H9 (cell line): ENCODE results near the gene PDCL3. TPM values are rescaled to one million over a fixed set of nuclear protein-coding genes. Genes with fewer than 3 reads are reported as not detected.
A peak's percentile ranks its signal among the peaks of the same experiment; 100 is the strongest.

Experiments used
- DNase-seq: peaks from one replicate; pipeline ENCODE4 v3.0.0-alpha.2; 2017
- H2AFZ ChIP-seq: one replicate; pipeline ENCODE4 v1.6.1; 2013; ENCODE audit warnings: mild to moderate bottlenecking, low read length, control low read depth, moderate library complexity
- H2AK5ac ChIP-seq: 2 replicates; pipeline ENCODE4 v1.6.1; 2013; ENCODE audit warnings: low read length, control low read depth, mixed read lengths; ENCODE audit not compliant: insufficient read length
- H2BK120ac ChIP-seq: one replicate; pipeline ENCODE4 v1.6.1; 2013; ENCODE audit warnings: low read depth, mild to moderate bottlenecking, low read length, control low read depth, inconsistent platforms; ENCODE audit not compliant: poor library complexity, severe bottlenecking
- H2BK12ac ChIP-seq: 2 replicates; pipeline ENCODE4 v1.6.1; 2013; ENCODE audit warnings: low read length, control low read depth, mixed read lengths, low read depth; ENCODE audit not compliant: insufficient read length
- H2BK15ac ChIP-seq: 2 replicates; pipeline ENCODE4 v1.6.1; 2013; ENCODE audit warnings: low read depth, low read length, control low read depth
- H2BK20ac ChIP-seq: one replicate; pipeline ENCODE4 v1.6.1; 2013; ENCODE audit warnings: low read depth, mild to moderate bottlenecking, low read length, control low read depth, inconsistent platforms; ENCODE audit not compliant: poor library complexity, severe bottlenecking
- H2BK5ac ChIP-seq: 2 replicates; pipeline ENCODE4 v1.6.1; 2013; ENCODE audit warnings: low read length, control low read depth, mixed read lengths; ENCODE audit not compliant: insufficient read length
- H3K14ac ChIP-seq: 2 replicates; pipeline ENCODE4 v1.6.1; 2013; ENCODE audit warnings: low read length, control low read depth; ENCODE audit not compliant: insufficient read depth
- H3K18ac ChIP-seq: 2 replicates; pipeline ENCODE4 v1.6.1; 2013; ENCODE audit warnings: low read depth, mild to moderate bottlenecking, mixed read lengths, low read length, control low read depth; ENCODE audit not compliant: insufficient read length
- H3K23ac ChIP-seq: 2 replicates; pipeline ENCODE4 v1.6.1; 2013; ENCODE audit warnings: low read length, control low read depth, mixed read lengths, low read depth; ENCODE audit not compliant: insufficient read length
- H3K23me2 ChIP-seq: 2 replicates; pipeline ENCODE4 v1.6.1; 2013; ENCODE audit warnings: low read depth, mild to moderate bottlenecking, mixed read lengths, low read length, control low read depth; ENCODE audit not compliant: insufficient read length, poor library complexity, severe bottlenecking
- H3K27ac ChIP-seq: 2 replicates; pipeline ENCODE4 v1.5.1; 2013; ENCODE audit warnings: low read length, control low read depth, mixed read lengths, low read depth; ENCODE audit not compliant: insufficient read length
- H3K27me3 ChIP-seq: 2 replicates; pipeline ENCODE4 v1.6.1; 2013; ENCODE audit warnings: low read length, control low read depth, inconsistent platforms; ENCODE audit not compliant: insufficient read depth
- H3K4ac ChIP-seq: 2 replicates; pipeline ENCODE4 v1.6.1; 2013; ENCODE audit warnings: low read depth, mild to moderate bottlenecking, control low read depth, inconsistent platforms, low read length, moderate library complexity
- H3K4me1 ChIP-seq: 2 replicates; pipeline ENCODE4 v1.6.1; 2013; ENCODE audit warnings: low read length, control low read depth, inconsistent platforms; ENCODE audit not compliant: insufficient read depth
- H3K4me2 ChIP-seq: 2 replicates; pipeline ENCODE4 v1.6.1; 2013; ENCODE audit warnings: low read length, control low read depth, mixed read lengths; ENCODE audit not compliant: insufficient read length, insufficient read depth
- H3K56ac ChIP-seq: 2 replicates; pipeline ENCODE4 v1.6.1; 2013; ENCODE audit warnings: low read depth, mild to moderate bottlenecking, mixed read lengths, low read length, control low read depth; ENCODE audit not compliant: insufficient read length
- H3K79me1 ChIP-seq: 2 replicates; pipeline ENCODE4 v1.6.1; 2013; ENCODE audit warnings: low read depth, mild to moderate bottlenecking, moderate library complexity, low read length, control low read depth, inconsistent platforms; ENCODE audit not compliant: insufficient read depth, poor library complexity, severe bottlenecking
- H3K79me2 ChIP-seq: 2 replicates; pipeline ENCODE4 v1.6.1; 2013; ENCODE audit warnings: low read length, control low read depth, inconsistent platforms; ENCODE audit not compliant: insufficient read depth
- H3K9ac ChIP-seq: 2 replicates; pipeline ENCODE4 v1.6.1; 2013; ENCODE audit warnings: low read length, control low read depth, mixed read lengths; ENCODE audit not compliant: insufficient read length; ENCODE audit errors: extremely low read depth
- H3K9me3 ChIP-seq: one replicate; pipeline ENCODE4 v1.6.1; 2013; ENCODE audit warnings: low read depth, low read length, inconsistent platforms; ENCODE audit not compliant: control insufficient read depth
- H3T11ph ChIP-seq: one replicate; pipeline ENCODE4 v1.6.1; 2013; ENCODE audit warnings: mild to moderate bottlenecking, low read length, control low read depth, inconsistent platforms
- H4K20me1 ChIP-seq: one replicate; pipeline ENCODE4 v1.6.1; 2013; ENCODE audit not compliant: control insufficient read depth, insufficient read length, insufficient read depth
- H4K5ac ChIP-seq: 2 replicates; pipeline ENCODE4 v1.6.1; 2013; ENCODE audit warnings: low read depth, mild to moderate bottlenecking, mixed read lengths, low read length, control low read depth; ENCODE audit not compliant: insufficient read length
- H4K8ac ChIP-seq: replicated peaks from 2 replicates; pipeline ENCODE4 v1.6.1; 2013; ENCODE audit warnings: low read length, control low read depth, mixed read lengths, low read depth; ENCODE audit not compliant: insufficient read length
- H4K91ac ChIP-seq: 2 replicates; pipeline ENCODE4 v1.6.1; 2013; ENCODE audit warnings: low read depth, mild to moderate bottlenecking, moderate library complexity, mixed read lengths, low read length, control low read depth; ENCODE audit not compliant: insufficient read length
- H3K27ac Mint-ChIP-seq, 3 experiments: 2 replicates in 2 of 3; 3 replicates in 1 of 3; pipeline ENCODE4 v1.8.0; 2020 to 2021; ENCODE audit warnings: mixed read lengths in 3 of 3, mild to moderate bottlenecking in 1 of 3, moderate library complexity in 1 of 3
- H3K27me3 Mint-ChIP-seq: 2 replicates; pipeline ENCODE4 v1.8.0; 2021; ENCODE audit warnings: low read depth, mild to moderate bottlenecking, moderate library complexity, mixed read lengths
- H3K36me3 Mint-ChIP-seq, 3 experiments: 2 replicates in 2 of 3; 3 replicates in 1 of 3; pipeline ENCODE4 v1.8.0; 2020 to 2021; ENCODE audit warnings: low read depth in 3 of 3, mixed read lengths in 3 of 3; ENCODE audit not compliant: insufficient read depth in 1 of 3
- H3K4me1 Mint-ChIP-seq, 2 experiments: 2 replicates each; pipeline ENCODE4 v1.8.0; 2020; ENCODE audit warnings: mixed read lengths in 2 of 2
- H3K4me3 Mint-ChIP-seq, 2 experiments: 2 replicates in 1 of 2; 3 replicates in 1 of 2; pipeline ENCODE4 v1.8.0; 2020 to 2021; ENCODE audit warnings: mild to moderate bottlenecking in 2 of 2, mixed read lengths in 2 of 2, moderate library complexity in 1 of 2
- H3K9me3 Mint-ChIP-seq, 2 experiments: 2 replicates in 1 of 2; 3 replicates in 1 of 2; pipeline ENCODE4 v1.8.0; 2020; ENCODE audit warnings: mild to moderate bottlenecking in 2 of 2, mixed read lengths in 2 of 2, moderate library complexity in 1 of 2
- CTCF ChIP-seq: fragments of 200-600 bp; sonication (generic); conservative IDR thresholded peaks from 3 replicates; pipeline ENCODE4 v1.8.0; 2021; ENCODE audit warnings: antibody characterized with exemption, mild to moderate bottlenecking
- WGBS: extraction: QIAGEN DNeasy Blood & Tissue Kit; methylation state at CpG from one replicate; pipeline ENCODE4 v1.1.7; 2013; ENCODE audit warnings: missing lambda C conversion rate, low lambda C conversion rate, mixed read lengths; ENCODE audit not compliant: insufficient read length; ENCODE audit errors: extremely low coverage; 5-methylcytosine and 5-hydroxymethylcytosine counted together
- total RNA-seq: library from RNA; stranded (reverse); gene quantifications from 2 replicates; pipeline ENCODE4 v1.2.1, GENCODE V29; 2021

PDCL3 gene
- total RNA-seq, 1 experiment from 2014 or later, result 39.4 TPM

GRCh38 chr2:100518801-100519200 lies 44.0 kb upstream of the PDCL3 start:
- Histone ChIP-seq H3K27me3 (no peaks in the 10 kb centered on the region), H2BK120ac (no peak overlapping the region), H3K79me1 (no peaks in the 10 kb centered on the region), H3T11ph (no peak overlapping the region), H3K56ac (no peak overlapping the region), H2BK5ac (no peak overlapping the region), H4K20me1 (no peaks in the 10 kb centered on the region), H4K5ac (no peak overlapping the region), H2AK5ac (no peak overlapping the region), H4K8ac (no peak overlapping the region), H3K23ac (no peak overlapping the region), H2AFZ (no peak overlapping the region), H4K91ac (no peak overlapping the region), H3K4me1 (no peaks in the 10 kb centered on the region), H2BK12ac (no peak overlapping the region), H3K14ac (no peak overlapping the region), H3K9ac (no peak overlapping the region), H2BK20ac (no peak overlapping the region), H2BK15ac (no peak overlapping the region), H3K23me2 (no peaks in the 10 kb centered on the region), H3K27ac (no peak overlapping the region), H3K18ac (no peak overlapping the region), H3K4ac (no peak overlapping the region), H3K4me2 (no peak overlapping the region), H3K79me2 (no peaks in the 10 kb centered on the region), H3K9me3 (no peaks in the 10 kb centered on the region)
- Mint-ChIP-seq H3K27ac (0 out of 7 replicates have a peak overlapping the region, but pooled peaks of 1 of the 3 experiments have one; percentile 16), H3K4me3 (no peak overlapping the region), H3K4me1 (no peaks in the 10 kb centered on the region), H3K27me3 (no peaks in the 10 kb centered on the region), H3K36me3 (peaks cover 2 to 4% (median 3%) of the 10 kb centered on the region in 3 experiments; a peak in 4 of 7 replicates), H3K9me3 (peaks cover 4 to 10% of the 10 kb centered on the region in 2 experiments)
- no peak for TF ChIP-seq CTCF
- DNase-seq, result no peak
- no CpG with 5 or more reads among the region's 2 CpGs for WGBS
